Kidney (tissue), 14 donors: ENCODE measurements around the gene FAM170B. TPM values are rescaled to one million over a fixed set of nuclear protein-coding genes. Genes with fewer than 3 reads are reported as not detected.

Source experiments
- DNase-seq, 5 donors: peaks; one replicate each; pipeline ENCODE4 v3.0.0-alpha.2; 2013 to 2020
- FAIRE-seq: peaks from 2 replicates; lab custom pipeline; 2012; peaks lifted over from hg19 to GRCh38; lab: Jason Lieb, UNC
- H3K27ac ChIP-seq, 2 donors: one replicate each; pipeline ENCODE4 v1.7.0; 2013; ENCODE audit warnings: low read depth in 2 of 2, low read length in 2 of 2, inconsistent platforms in 1 of 2
- H3K27me3 ChIP-seq: one replicate; pipeline ENCODE4 v1.7.1; 2013; ENCODE audit warnings: low read length, inconsistent platforms; ENCODE audit not compliant: control insufficient read depth, insufficient read depth
- H3K36me3 ChIP-seq, 3 donors: one replicate each; pipeline versions ENCODE4 v1.7.0 to v1.7.1; 2013; ENCODE audit warnings: low read length in 3 of 3, control low read depth in 1 of 3, inconsistent platforms in 1 of 3; ENCODE audit not compliant: insufficient read depth in 3 of 3, control insufficient read depth in 2 of 3
- H3K4me1 ChIP-seq, 3 donors: one replicate each; pipeline versions ENCODE4 v1.7.0 to v1.7.1; 2013; ENCODE audit warnings: low read length in 3 of 3, inconsistent platforms in 1 of 3, low read depth in 1 of 3; ENCODE audit not compliant: control insufficient read depth in 2 of 3, insufficient read depth in 2 of 3
- H3K4me3 ChIP-seq, 3 donors: one replicate each; pipeline versions ENCODE4 v1.7.0 to v1.8.1; 2013; ENCODE audit warnings: low read length in 3 of 3, control low read depth in 1 of 3, inconsistent platforms in 1 of 3
- H3K9ac ChIP-seq, 3 donors: one replicate each; pipeline versions ENCODE4 v1.7.0 to v1.7.1; 2013; ENCODE audit warnings: low read length in 3 of 3, control low read depth in 1 of 3, inconsistent platforms in 1 of 3
- H3K9me3 ChIP-seq, 3 donors: one replicate each; pipeline versions ENCODE4 v1.7.0 to v1.7.1; 2013; ENCODE audit warnings: low read length in 3 of 3, control low read depth in 1 of 3, inconsistent platforms in 1 of 3; ENCODE audit not compliant: control insufficient read depth in 2 of 3, insufficient read depth in 1 of 3
- CTCF ChIP-seq: IDR thresholded peaks from 3 replicates; pipeline ENCODE4 v1.5.1; 2012; ENCODE audit warnings: mild to moderate bottlenecking, moderate library complexity, borderline replicate concordance; ENCODE audit not compliant: insufficient read depth; ENCODE audit errors: extremely low read depth
- intact Hi-C: fragments of 100-400 bp; cut with DNase I; formaldehyde crosslinking; loops from one replicate; pipeline ENCODE4 v1.11.1; 2022
- polyA plus RNA-seq: library from polyadenylated mRNA; stranded (reverse); fragments of 350-450 nt; fragmentation: Illumina TruSeq; extraction: RNeasy Lipid Tissue Mini Kit (QIAGEN cat#74804); gene quantifications from one replicate; pipeline ENCODE4 v1.2.3, GENCODE V29; 2014; ENCODE audit warnings: low read depth, low replicate concordance; ENCODE audit not compliant: insufficient read depth
- total RNA-seq: library from RNA; stranded (reverse); fragmentation: NEBNext Ultra II Directional; extraction: Animal tissue kit (Norgen Biotek cat#: 25700); gene quantifications from one replicate; pipeline ENCODE4 v1.2.1, GENCODE V29; 2021
- donor health status: control.
- donor health status: control.
- donor health status: control.
- donor health status: control.
- donor health status: control.
- donor health status: DM: yes; HTN: yes; CAD: no.
- donor health status: Normal renal cell carcinoma (clear cell type).

The FAM170B gene
- total and polyA plus RNA-seq, 2 donors from 2014 or later = not detected

DNA sequence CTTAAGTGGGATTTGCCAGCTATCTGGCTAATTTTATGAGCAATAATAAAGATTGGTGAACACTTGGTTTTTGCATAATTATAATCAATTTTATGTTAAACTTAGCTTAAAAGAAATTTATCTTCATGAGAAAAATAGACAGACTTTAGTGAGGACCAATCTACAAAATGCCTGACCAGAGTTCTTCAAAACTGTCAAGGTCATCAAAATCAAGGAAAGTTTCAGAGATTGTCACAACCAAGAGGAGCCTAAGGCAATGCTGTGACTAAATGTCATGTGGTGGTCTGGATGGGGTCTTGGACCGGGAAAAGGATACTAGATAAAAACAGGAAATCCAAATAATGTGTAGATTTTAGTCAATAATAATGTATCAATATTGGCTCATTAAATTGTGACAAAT, 17.7 kb upstream of the FAM170B start:
- H3K27ac ChIP-seq = no peak overlapping the region
- no peaks in the 10 kb centered on the region for H3K27me3 ChIP-seq
- no peak overlapping the region for H3K4me3 ChIP-seq
- FAIRE-seq (no peak), DNase-seq (no peak)
- H3K4me1 ChIP-seq = no peaks in the 10 kb centered on the region
- H3K36me3 ChIP-seq = no peaks in the 10 kb centered on the region
- peaks cover 0 to 6% (median 0%) of the 10 kb centered on the region in 3 donors for H3K9me3 ChIP-seq
- no peak for TF ChIP-seq CTCF
- no peak overlapping the region for H3K9ac ChIP-seq
- intact Hi-C loops = no loop called here

DNA sequence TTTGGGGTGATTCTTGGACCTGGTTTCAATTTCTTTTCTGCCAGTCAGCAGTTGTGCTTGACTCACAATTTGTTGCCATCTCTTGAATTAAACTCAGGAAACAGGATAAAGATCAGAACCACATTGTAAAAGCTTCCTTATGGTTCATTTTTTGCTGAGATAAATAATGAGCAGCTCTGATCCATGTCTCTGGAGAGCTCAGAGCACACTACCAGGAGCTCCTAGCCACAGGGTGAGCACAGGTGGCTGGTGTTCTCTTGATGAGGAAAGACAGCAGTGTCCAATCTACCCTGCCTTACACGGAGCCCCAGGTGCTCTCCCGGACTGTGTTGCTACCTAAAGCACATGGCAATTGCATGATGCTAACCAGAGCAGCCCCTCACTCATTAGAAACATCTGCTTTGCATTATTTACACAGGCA, 17.2 kb upstream of the FAM170B start:
- Histone ChIP-seq H3K9me3 (peaks cover 0 to 6% (median 0%) of the 10 kb centered on the region in 3 donors), H3K9ac (no peak overlapping the region), H3K36me3 (no peaks in the 10 kb centered on the region), H3K27me3 (no peaks in the 10 kb centered on the region), H3K4me3 (no peak overlapping the region), H3K4me1 (no peaks in the 10 kb centered on the region), H3K27ac (no peak overlapping the region)
- intact Hi-C loops = no loop called here
- DNase-seq = no peak
- no peak for FAIRE-seq
- no peak for TF ChIP-seq CTCF

- Histone ChIP-seq H3K9me3 (peaks cover 0 to 6% (median 0%) of the 10 kb centered on the region in 3 donors), H3K27ac (no peak overlapping the region), H3K4me3 (no peak overlapping the region), H3K36me3 (no peaks in the 10 kb centered on the region), H3K27me3 (no peaks in the 10 kb centered on the region), H3K4me1 (no peaks in the 10 kb centered on the region), H3K9ac (no peak overlapping the region)
- FAIRE-seq = no peak
- no peak for DNase-seq
- intact Hi-C loops = no loop called here
- TF ChIP-seq CTCF = no peak
Observed at GRCh38 chr10:49150426-49150825, 16.6 kb upstream of the FAM170B start.

DNA sequence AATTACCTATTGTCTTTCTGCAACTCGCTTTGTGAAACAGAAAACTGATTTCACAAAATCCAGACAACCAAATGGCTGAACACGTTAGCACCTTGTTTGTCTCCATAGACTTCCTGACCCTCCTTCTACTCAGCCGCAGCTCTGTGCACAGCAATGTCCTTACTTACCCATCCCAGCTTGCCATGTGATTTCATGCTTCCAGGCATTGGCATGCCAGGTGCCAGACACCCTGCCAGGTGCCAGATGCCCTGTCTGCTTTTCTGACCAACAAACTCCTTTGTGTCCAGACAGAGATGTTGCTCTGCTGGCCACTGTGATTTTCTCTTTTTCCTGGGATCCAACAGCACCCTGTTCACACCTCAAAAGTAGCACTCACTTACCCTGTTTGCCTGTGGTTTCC, 16.1 kb upstream of the FAM170B start:
- FAIRE-seq (no peak), DNase-seq (no peak)
- no peak overlapping the region for H3K9ac ChIP-seq
- no peak overlapping the region for H3K4me3 ChIP-seq
- no peaks in the 10 kb centered on the region for H3K4me1 ChIP-seq
- H3K27me3 ChIP-seq = no peaks in the 10 kb centered on the region
- intact Hi-C loops = no loop called here
- H3K27ac ChIP-seq = no peak overlapping the region
- H3K9me3 ChIP-seq = peaks cover 0 to 6% (median 0%) of the 10 kb centered on the region in 3 donors
- H3K36me3 ChIP-seq = no peaks in the 10 kb centered on the region
- TF ChIP-seq CTCF = no peak
